Lower leg skin (tissue), 4 donors: ENCODE data around the gene CLSTN2. TPM values are rescaled to one million over a fixed set of nuclear protein-coding genes. Genes with fewer than 3 reads are reported as not detected.
A peak's percentile ranks its signal among the peaks of the same experiment; 100 is the strongest.

ENCODE experiments used
- DNase-seq, 2 donors: peaks; one replicate each; pipeline ENCODE4 v3.0.0-alpha.2; 2019; ENCODE audit warnings: low spot score in 2 of 2
- H3K4me3 ChIP-seq: fragments of 200-600 bp; sonication (generic); 2 replicates; pipeline ENCODE4 v1.5.1; 2017; ENCODE audit warnings: mild to moderate bottlenecking, low read depth; ENCODE audit not compliant: poor library complexity, severe bottlenecking
- POLR2A ChIP-seq, 2 donors: fragments of 450-650 bp; IDR thresholded peaks; one replicate each; pipeline ENCODE4 v1.6.1; 2016 to 2017; ENCODE audit warnings: antibody characterized with exemption in 2 of 2, mild to moderate bottlenecking in 1 of 2, moderate library complexity in 1 of 2
- WGBS, 2 donors: methylation state at CpG; one replicate each; pipeline ENCODE4 v1.1.5; 2018; 5-methylcytosine and 5-hydroxymethylcytosine counted together
- intact Hi-C: fragments of 100-400 bp; cut with DNase I; formaldehyde crosslinking; loops from one replicate; pipeline ENCODE4 v1.15.0; 2023; ENCODE audit warnings: low total_unique reads
- total RNA-seq, 4 donors: library from RNA; depleted of rRNA; stranded (reverse); fragments of >200 nt; gene quantifications; one replicate each; pipeline ENCODE4 v1.1.0, GENCODE V29; 2016
- TF ChIP-seq, protein P1 (sequence below), 3 donors: fragments of 450-650 bp; IDR thresholded peaks; one replicate each; pipeline ENCODE4 v1.5.1; 2016; ENCODE audit warnings: antibody characterized with exemption in 3 of 3, mild to moderate bottlenecking in 3 of 3, moderate library complexity in 2 of 3

CLSTN2 gene
- total RNA-seq, 4 donors from 2014 or later = 3.1 to 7.9 (median 4.7) TPM

DNA sequence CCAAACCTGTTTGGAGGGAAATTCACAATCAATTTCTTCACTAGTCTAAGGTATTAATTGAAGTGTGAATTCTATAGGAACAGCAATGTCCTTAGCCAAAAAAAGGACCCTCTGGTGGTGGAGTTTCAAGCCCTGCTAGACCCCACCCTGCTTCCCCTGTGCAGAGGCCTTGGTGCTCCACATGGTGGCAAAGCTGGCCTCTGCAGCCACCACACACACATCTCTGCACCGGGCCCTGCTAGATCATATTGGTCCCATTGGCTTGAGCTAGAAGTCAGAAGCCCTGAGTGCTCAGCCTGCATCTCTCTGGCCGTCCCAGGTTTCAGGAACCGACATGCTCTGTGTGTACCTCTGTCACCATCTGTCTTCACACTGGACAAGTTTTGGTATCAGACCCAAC is 522.0 kb downstream of the CLSTN2 start:
- WGBS, 2 donors = 90 to 92% methylated on average over 3 of the region's 3 CpGs
- intact Hi-C loops = no loop called here
- H3K4me3 ChIP-seq = no peak overlapping the region
- TF ChIP-seq POLR2A (IDR thresholded peaks at IDR 0.05) = no peak
- TF ChIP-seq, protein P1, sequence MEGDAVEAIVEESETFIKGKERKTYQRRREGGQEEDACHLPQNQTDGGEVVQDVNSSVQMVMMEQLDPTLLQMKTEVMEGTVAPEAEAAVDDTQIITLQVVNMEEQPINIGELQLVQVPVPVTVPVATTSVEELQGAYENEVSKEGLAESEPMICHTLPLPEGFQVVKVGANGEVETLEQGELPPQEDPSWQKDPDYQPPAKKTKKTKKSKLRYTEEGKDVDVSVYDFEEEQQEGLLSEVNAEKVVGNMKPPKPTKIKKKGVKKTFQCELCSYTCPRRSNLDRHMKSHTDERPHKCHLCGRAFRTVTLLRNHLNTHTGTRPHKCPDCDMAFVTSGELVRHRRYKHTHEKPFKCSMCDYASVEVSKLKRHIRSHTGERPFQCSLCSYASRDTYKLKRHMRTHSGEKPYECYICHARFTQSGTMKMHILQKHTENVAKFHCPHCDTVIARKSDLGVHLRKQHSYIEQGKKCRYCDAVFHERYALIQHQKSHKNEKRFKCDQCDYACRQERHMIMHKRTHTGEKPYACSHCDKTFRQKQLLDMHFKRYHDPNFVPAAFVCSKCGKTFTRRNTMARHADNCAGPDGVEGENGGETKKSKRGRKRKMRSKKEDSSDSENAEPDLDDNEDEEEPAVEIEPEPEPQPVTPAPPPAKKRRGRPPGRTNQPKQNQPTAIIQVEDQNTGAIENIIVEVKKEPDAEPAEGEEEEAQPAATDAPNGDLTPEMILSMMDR (IDR thresholded peaks at IDR 0.05) = no peak
- peak in 1 of 2 donors; percentile 60 for DNase-seq

DNA sequence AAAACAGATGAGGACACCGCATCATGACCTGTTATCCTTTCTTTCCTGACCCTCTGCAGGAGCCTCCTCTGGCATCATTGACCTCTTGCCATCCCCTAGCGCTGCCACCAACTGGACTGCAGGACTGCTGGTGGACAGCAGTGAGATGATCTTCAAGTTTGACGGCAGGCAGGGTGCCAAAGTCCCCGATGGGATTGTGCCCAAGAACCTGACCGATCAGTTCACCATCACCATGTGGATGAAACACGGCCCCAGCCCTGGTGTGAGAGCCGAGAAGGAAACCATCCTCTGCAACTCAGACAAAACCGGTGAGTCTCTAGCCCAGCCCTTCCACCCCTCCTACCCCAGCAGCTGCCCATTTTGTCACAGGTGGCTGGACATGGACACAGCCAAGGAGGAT is 524.5 kb downstream of the CLSTN2 start:
- WGBS, 2 donors = 91% methylated on average over 8 of the region's 8 CpGs
- peak in 1 of 2 donors; percentile 77 for DNase-seq
- H3K4me3 ChIP-seq = no peak overlapping the region
- intact Hi-C loops = no loop called here
- TF ChIP-seq POLR2A (IDR thresholded peaks at IDR 0.05) = no peak
- TF ChIP-seq, protein P1 (IDR thresholded peaks at IDR 0.05) = no peak

DNA sequence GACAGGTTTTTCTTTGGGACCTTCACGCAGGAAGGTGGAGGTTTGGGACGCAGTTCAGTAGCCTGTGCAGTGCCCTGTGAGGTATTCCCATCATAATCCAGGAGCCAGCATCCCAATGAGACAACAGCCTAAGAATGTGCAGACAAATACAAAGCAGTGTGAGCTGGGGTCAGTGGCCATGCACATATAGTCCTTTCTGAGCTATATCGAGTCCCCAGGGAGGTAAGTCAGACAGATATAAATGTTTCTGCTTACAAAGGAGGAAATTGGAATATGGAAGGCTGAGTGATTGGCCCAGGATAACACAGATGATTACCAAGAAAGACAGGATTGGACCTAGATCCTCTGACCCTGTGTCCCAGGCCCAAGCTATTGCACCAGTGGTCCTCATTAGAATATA is 526.3 kb downstream of the CLSTN2 start:
- intact Hi-C loops = no loop called here
- no peak overlapping the region for H3K4me3 ChIP-seq
- TF ChIP-seq, protein P1 (IDR thresholded peaks at IDR 0.05) = no peak
- TF ChIP-seq POLR2A (IDR thresholded peaks at IDR 0.05) = no peak
- DNase-seq = peak in 1 of 2 donors; percentile 9
- WGBS, 2 donors = 94 to 97% methylated on average over 3 of the region's 3 CpGs

DNA sequence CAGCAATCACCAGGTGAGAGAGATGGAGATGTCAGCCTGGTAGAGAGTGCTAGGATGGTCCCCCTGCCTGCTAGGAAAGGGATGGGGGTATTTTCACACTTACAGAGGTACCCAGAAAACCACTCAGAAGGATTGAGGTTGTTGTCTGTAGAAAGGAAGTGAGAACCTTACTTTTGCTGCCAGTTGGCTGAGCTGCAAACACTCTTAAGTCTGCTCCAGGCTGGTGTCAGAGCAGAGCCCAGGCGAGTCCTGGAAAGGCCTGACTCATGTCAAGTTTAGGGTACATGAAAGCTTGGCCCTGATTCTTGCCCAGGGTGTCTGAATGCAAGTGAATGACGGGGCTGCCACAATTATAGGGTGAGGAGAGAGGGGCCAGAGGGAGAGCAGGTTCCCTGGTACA is 528.4 kb downstream of the CLSTN2 start:
- TF ChIP-seq, protein P1 (IDR thresholded peaks at IDR 0.05) = no peak
- no peak for TF ChIP-seq POLR2A (IDR thresholded peaks at IDR 0.05)
- 34 to 54% methylated on average over 2 of the region's 2 CpGs for WGBS, 2 donors
- no peak overlapping the region for H3K4me3 ChIP-seq
- intact Hi-C loops = no loop called here
- DNase-seq = no peak

DNA sequence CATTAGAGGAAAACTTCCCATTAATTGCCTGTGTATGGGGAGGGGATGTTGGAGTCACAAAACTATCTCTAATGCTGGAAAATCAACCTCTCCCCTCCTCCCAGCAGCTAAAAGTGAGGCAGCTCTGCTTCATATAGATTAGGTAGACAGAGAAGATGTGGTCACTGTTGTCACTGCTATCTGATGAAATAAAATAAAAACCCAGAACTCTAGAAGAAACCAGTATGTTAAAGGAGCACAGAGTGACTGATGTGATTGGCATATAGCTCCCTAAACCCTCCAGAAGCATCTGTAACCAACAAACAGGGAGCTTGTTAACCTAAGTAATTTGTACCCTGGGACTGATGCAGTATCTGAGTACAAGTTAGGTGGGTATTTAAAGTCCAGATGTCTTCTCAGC is 531.0 kb downstream of the CLSTN2 start:
- TF ChIP-seq, protein P1 (IDR thresholded peaks at IDR 0.05) = no peak
- no peak for TF ChIP-seq POLR2A (IDR thresholded peaks at IDR 0.05)
- intact Hi-C loops = no loop called here
- no peak overlapping the region for H3K4me3 ChIP-seq
- no peak for DNase-seq

DNA sequence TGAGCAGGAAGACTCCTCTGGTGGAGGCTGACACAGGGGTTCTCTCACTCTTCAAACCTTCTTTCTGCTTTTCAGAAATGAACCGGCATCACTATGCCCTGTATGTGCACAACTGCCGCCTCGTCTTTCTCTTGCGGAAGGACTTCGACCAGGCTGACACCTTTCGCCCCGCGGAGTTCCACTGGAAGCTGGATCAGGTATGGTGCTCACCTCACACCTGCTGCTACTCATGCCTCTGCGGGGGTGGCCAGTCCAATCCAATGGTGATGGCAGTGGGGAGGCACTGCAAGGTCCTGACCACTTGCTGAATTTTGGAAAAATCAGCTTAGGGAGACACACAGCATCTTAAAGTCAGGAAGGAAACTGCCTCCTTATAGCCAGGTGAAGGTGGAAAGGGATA is 531.5 kb downstream of the CLSTN2 start:
- no peak for TF ChIP-seq POLR2A (IDR thresholded peaks at IDR 0.05)
- TF ChIP-seq, protein P1 (IDR thresholded peaks at IDR 0.05) = no peak
- H3K4me3 ChIP-seq = no peak overlapping the region
- DNase-seq = peak in 1 of 2 donors; percentile 64
- 95 to 99% methylated on average over 9 of the region's 9 CpGs for WGBS, 2 donors
- intact Hi-C loops = no loop called here
